ENCODE measurements around the gene RBKS.
A peak's percentile ranks its signal among the peaks of the same experiment; 100 is the strongest.
"Not testable (repeated sequence)": the region's sequence is repeated elsewhere in the genome, so short reads cannot be mapped to it uniquely, and the experiment has no call there.

RBKS gene

DNA sequence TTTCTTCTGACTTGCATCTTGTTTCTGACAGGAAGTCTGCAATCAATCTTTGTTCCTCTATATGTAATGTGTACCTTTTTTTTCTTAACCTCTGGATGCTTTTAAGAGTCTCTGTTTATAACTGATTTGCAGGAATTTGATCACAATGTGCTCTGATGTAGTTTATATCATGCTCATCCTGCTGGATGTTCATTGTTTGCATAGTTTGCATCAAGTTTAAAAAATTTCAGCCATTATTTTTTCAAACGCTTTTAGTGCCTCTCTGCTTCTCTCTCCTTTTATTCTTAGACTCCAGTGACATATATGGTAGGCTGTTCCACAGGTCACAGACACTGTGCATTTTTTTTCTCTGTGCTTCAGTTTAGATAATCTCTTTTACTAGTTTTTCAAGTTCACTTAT, 23.9 kb downstream of the RBKS start:
- DNase-seq (ENCODE audit: low read depth in 1 of 2, low spot score in 1 of 2) = no peak
- no peak overlapping the region for H3K27ac ChIP-seq (replicated peaks)
- H3K27me3 ChIP-seq (ENCODE audit: insufficient read depth, poor library complexity, severe bottlenecking) = no peaks in the 10 kb centered on the region
- H3K4me3 ChIP-seq (replicated peaks; ENCODE audit: insufficient read depth, low read length) = no peak overlapping the region
- TF ChIP-seq, protein P1, sequence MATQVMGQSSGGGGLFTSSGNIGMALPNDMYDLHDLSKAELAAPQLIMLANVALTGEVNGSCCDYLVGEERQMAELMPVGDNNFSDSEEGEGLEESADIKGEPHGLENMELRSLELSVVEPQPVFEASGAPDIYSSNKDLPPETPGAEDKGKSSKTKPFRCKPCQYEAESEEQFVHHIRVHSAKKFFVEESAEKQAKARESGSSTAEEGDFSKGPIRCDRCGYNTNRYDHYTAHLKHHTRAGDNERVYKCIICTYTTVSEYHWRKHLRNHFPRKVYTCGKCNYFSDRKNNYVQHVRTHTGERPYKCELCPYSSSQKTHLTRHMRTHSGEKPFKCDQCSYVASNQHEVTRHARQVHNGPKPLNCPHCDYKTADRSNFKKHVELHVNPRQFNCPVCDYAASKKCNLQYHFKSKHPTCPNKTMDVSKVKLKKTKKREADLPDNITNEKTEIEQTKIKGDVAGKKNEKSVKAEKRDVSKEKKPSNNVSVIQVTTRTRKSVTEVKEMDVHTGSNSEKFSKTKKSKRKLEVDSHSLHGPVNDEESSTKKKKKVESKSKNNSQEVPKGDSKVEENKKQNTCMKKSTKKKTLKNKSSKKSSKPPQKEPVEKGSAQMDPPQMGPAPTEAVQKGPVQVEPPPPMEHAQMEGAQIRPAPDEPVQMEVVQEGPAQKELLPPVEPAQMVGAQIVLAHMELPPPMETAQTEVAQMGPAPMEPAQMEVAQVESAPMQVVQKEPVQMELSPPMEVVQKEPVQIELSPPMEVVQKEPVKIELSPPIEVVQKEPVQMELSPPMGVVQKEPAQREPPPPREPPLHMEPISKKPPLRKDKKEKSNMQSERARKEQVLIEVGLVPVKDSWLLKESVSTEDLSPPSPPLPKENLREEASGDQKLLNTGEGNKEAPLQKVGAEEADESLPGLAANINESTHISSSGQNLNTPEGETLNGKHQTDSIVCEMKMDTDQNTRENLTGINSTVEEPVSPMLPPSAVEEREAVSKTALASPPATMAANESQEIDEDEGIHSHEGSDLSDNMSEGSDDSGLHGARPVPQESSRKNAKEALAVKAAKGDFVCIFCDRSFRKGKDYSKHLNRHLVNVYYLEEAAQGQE (IDR thresholded peaks at IDR 0.05; ENCODE audit: insufficient replicate concordance, low read depth) = no peak
- TF ChIP-seq SPI1 (IDR thresholded peaks at IDR 0.05; ENCODE audit: borderline replicate concordance, low read depth) (no peak), GABPA (IDR thresholded peaks at IDR 0.05; ENCODE audit: low read depth) (no peak), POLR2AphosphoS5 (IDR thresholded peaks at IDR 0.05; ENCODE audit: low read depth) (no peak), CTCF (IDR thresholded peaks at IDR 0.05; ENCODE audit: insufficient read depth, low read length) (no peak)

DNA sequence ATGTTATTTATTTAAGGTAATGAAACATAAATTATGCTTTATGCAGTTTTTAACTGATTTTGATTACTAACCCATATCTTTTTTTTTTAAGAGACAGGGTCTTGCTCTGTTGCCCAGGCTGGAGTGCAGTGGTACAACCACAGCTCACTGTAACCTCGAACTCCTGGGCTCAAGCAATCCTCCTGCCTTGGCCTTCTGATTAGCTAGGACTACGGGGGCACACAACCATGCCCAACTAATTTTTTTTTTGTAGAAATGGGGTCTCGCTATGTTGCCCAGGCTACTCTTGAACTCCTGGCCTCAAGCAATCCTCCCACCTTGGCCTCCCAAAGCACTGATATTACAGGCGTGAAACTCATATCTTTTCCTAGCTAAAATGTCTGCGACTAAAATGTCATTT, 26.2 kb downstream of the RBKS start:
- H3K4me3 ChIP-seq (replicated peaks; ENCODE audit: insufficient read depth, low read length); H3K27ac ChIP-seq (replicated peaks); DNase-seq (ENCODE audit: low read depth in 1 of 2, low spot score in 1 of 2); H3K27me3 ChIP-seq (ENCODE audit: insufficient read depth, poor library complexity, severe bottlenecking): not testable (repeated sequence)

GRCh38 chr2:27863146-27863545, 27.0 kb downstream of the RBKS start:
- TF ChIP-seq SPI1 (IDR thresholded peaks at IDR 0.05; ENCODE audit: borderline replicate concordance, low read depth) = no peak
- TF ChIP-seq, protein P1 (IDR thresholded peaks at IDR 0.05; ENCODE audit: insufficient replicate concordance, low read depth) = no peak
- no peak for TF ChIP-seq GABPA (IDR thresholded peaks at IDR 0.05; ENCODE audit: low read depth)
- TF ChIP-seq CTCF (IDR thresholded peaks at IDR 0.05; ENCODE audit: insufficient read depth, low read length) = no peak
- TF ChIP-seq POLR2AphosphoS5 (IDR thresholded peaks at IDR 0.05; ENCODE audit: low read depth) = no peak
- H3K27ac ChIP-seq (replicated peaks) = no peak overlapping the region
- DNase-seq (ENCODE audit: low read depth in 1 of 2, low spot score in 1 of 2) = no peak
- no peak overlapping the region for H3K4me3 ChIP-seq (replicated peaks; ENCODE audit: insufficient read depth, low read length)
- no peaks in the 10 kb centered on the region for H3K27me3 ChIP-seq (ENCODE audit: insufficient read depth, poor library complexity, severe bottlenecking)

- Histone ChIP-seq H3K4me3 (replicated peaks; ENCODE audit: insufficient read depth, low read length) (no peak overlapping the region), H3K27ac (replicated peaks) (no peak overlapping the region), H3K27me3 (ENCODE audit: insufficient read depth, poor library complexity, severe bottlenecking) (no peaks in the 10 kb centered on the region)
- no peak for TF ChIP-seq POLR2AphosphoS5 (IDR thresholded peaks at IDR 0.05; ENCODE audit: low read depth)
- TF ChIP-seq SPI1 (IDR thresholded peaks at IDR 0.05; ENCODE audit: borderline replicate concordance, low read depth) = no peak
- no peak for TF ChIP-seq CTCF (IDR thresholded peaks at IDR 0.05; ENCODE audit: insufficient read depth, low read length)
- no peak for TF ChIP-seq GABPA (IDR thresholded peaks at IDR 0.05; ENCODE audit: low read depth)
- TF ChIP-seq, protein P1 (IDR thresholded peaks at IDR 0.05; ENCODE audit: insufficient replicate concordance, low read depth) = no peak
- DNase-seq (ENCODE audit: low read depth in 1 of 2, low spot score in 1 of 2) = peak in 1 of 2 experiments; percentile 30
Observed at GRCh38 chr2:27860111-27860510, 30.1 kb downstream of the RBKS start.

Measured in HL-60 (cell line).